GM18909 (cell line): ENCODE measurements around the gene S100A16.

ENCODE experiments used
- ATAC-seq: cut with Tn5 transposase; IDR thresholded peaks from one replicate; pipeline ENCODE4 v1.9.1; 2021; ENCODE audit warnings: mild to moderate bottlenecking; ENCODE audit not compliant: unreplicated experiment, poor library complexity

Gene S100A16

GRCh38 chr1:153617663-153618062 lies 4.7 kb upstream of the S100A16 start:
- peak; percentile 72 for ATAC-seq

GRCh38 chr1:153616917-153617311 lies 4.0 kb upstream of the S100A16 start:
- ATAC-seq: no peak

GRCh38 chr1:153616144-153616916 lies 3.4 kb upstream of the S100A16 start, which contains the start of gene S100A14:
Gene S100A14, minus strand, starts transcription at chr1:153616325. Its CDS starts 467 bp downstream, at chr1:153615858.
- no peak for ATAC-seq

- no peak for ATAC-seq
Measured at GRCh38 chr1:153615406-153615805, 2.5 kb upstream of the S100A16 start.

GRCh38 chr1:153614906-153615305 lies 2.0 kb upstream of the S100A16 start:
- ATAC-seq: no peak

GRCh38 chr1:153614189-153614900 lies 1.4 kb upstream of the S100A16 start:
- no peak for ATAC-seq

GRCh38 chr1:153613406-153613805 lies 469 bp upstream of the S100A16 start:
- ATAC-seq: no peak

GRCh38 chr1:153612111-153612754 lies 704 bp downstream of the S100A16 start:
- ATAC-seq: no peak

- ATAC-seq: no peak
Measured at GRCh38 chr1:153611356-153611755, 1.6 kb downstream of the S100A16 start.

GRCh38 chr1:153610811-153611301 lies 2.1 kb downstream of the S100A16 start:
- ATAC-seq: no peak

- no peak for ATAC-seq
Measured at GRCh38 chr1:153610334-153610733, 2.6 kb downstream of the S100A16 start.

GRCh38 chr1:153609585-153609907 lies 3.4 kb downstream of the S100A16 start:
- no peak for ATAC-seq

- no peak for ATAC-seq
Measured at GRCh38 chr1:153608742-153609584, 4.0 kb downstream of the S100A16 start.

GRCh38 chr1:153608089-153608682 lies 4.8 kb downstream of the S100A16 start:
- no peak for ATAC-seq

- ATAC-seq: no peak
Measured at GRCh38 chr1:153607381-153607780, 5.6 kb downstream of the S100A16 start.

- no peak for ATAC-seq
Measured at GRCh38 chr1:153606194-153606593, 6.7 kb downstream of the S100A16 start.

- ATAC-seq: no peak
Measured at GRCh38 chr1:153602749-153603148, 10.2 kb downstream of the S100A16 start.

- ATAC-seq: no peak
Measured at GRCh38 chr1:153599847-153600246, 13.1 kb downstream of the S100A16 start.

- ATAC-seq: peak; percentile 98
Measured at GRCh38 chr1:153598309-153599172, 14.4 kb downstream of the S100A16 start.
